ENCODE results near the gene SNRPD2.
A peak's percentile ranks its signal among the peaks of the same experiment; 100 is the strongest.

Gene SNRPD2

GRCh38 chr19:45655073-45655472, 36.7 kb downstream of the SNRPD2 start:
- intact Hi-C loops (cut with micrococcal nuclease): no loop called here
- H3K4me3 Mint-ChIP-seq: no peak overlapping the region
- H3K4me1 Mint-ChIP-seq (ENCODE audit: low read depth): no peaks in the 10 kb centered on the region
- H3K27ac Mint-ChIP-seq: no peak overlapping the region
- H3K27me3 Mint-ChIP-seq: peaks cover 33% of the 10 kb centered on the region
- no peaks in the 10 kb centered on the region for H3K9me3 Mint-ChIP-seq
- H3K36me3 Mint-ChIP-seq (ENCODE audit: low read depth): no peaks in the 10 kb centered on the region

GRCh38 chr19:45653634-45654033, 38.1 kb downstream of the SNRPD2 start:
- H3K27me3 Mint-ChIP-seq: peaks cover 22% of the 10 kb centered on the region
- no peaks in the 10 kb centered on the region for H3K4me1 Mint-ChIP-seq (ENCODE audit: low read depth)
- H3K4me3 Mint-ChIP-seq: no peak overlapping the region
- no peaks in the 10 kb centered on the region for H3K36me3 Mint-ChIP-seq (ENCODE audit: low read depth)
- H3K9me3 Mint-ChIP-seq: no peaks in the 10 kb centered on the region
- intact Hi-C loops (cut with micrococcal nuclease): no loop called here
- H3K27ac Mint-ChIP-seq: no peak overlapping the region

GRCh38 chr19:45650722-45651121, 41.0 kb downstream of the SNRPD2 start:
- Mint-ChIP-seq H3K27me3 (peaks cover 38% of the 10 kb centered on the region), H3K4me1 (ENCODE audit: low read depth) (peaks cover 9% of the 10 kb centered on the region), H3K4me3 (no peak overlapping the region), H3K9me3 (no peaks in the 10 kb centered on the region), H3K36me3 (ENCODE audit: low read depth) (no peaks in the 10 kb centered on the region), H3K27ac (no peak overlapping the region)
- intact Hi-C loops (cut with micrococcal nuclease): no loop called here

- Mint-ChIP-seq H3K27me3 (peaks cover 54% of the 10 kb centered on the region), H3K4me3 (peak overlapping the region; percentile 60), H3K9me3 (no peaks in the 10 kb centered on the region), H3K4me1 (ENCODE audit: low read depth) (peaks cover 40% of the 10 kb centered on the region), H3K27ac (no peak overlapping the region), H3K36me3 (ENCODE audit: low read depth) (no peaks in the 10 kb centered on the region)
- intact Hi-C loops (cut with micrococcal nuclease): loop anchor here (10.0 kb wide), 2 partner anchors 122 to 152 kb away; partner anchors contain the start of genes PPM1N and RTN2
Measured at GRCh38 chr19:45646345-45646698, 45.4 kb downstream of the SNRPD2 start.

GRCh38 chr19:45645631-45646344, 46.0 kb downstream of the SNRPD2 start:
- H3K27me3 Mint-ChIP-seq: peaks cover 52% of the 10 kb centered on the region
- no peaks in the 10 kb centered on the region for H3K9me3 Mint-ChIP-seq
- intact Hi-C loops (cut with micrococcal nuclease): loop anchor here (10.0 kb wide), 2 partner anchors 121 to 151 kb away; partner anchors contain the start of genes PPM1N and RTN2
- H3K27ac Mint-ChIP-seq: no peak overlapping the region
- peak overlapping the region; percentile 60 for H3K4me3 Mint-ChIP-seq
- peaks cover 46% of the 10 kb centered on the region for H3K4me1 Mint-ChIP-seq (ENCODE audit: low read depth)
- H3K36me3 Mint-ChIP-seq (ENCODE audit: low read depth): no peaks in the 10 kb centered on the region

- Mint-ChIP-seq H3K4me3 (peak overlapping the region; percentile 60), H3K4me1 (ENCODE audit: low read depth) (peaks cover 52% of the 10 kb centered on the region), H3K27me3 (peaks cover 49% of the 10 kb centered on the region), H3K27ac (peak overlapping the region; percentile 15), H3K36me3 (ENCODE audit: low read depth) (no peaks in the 10 kb centered on the region), H3K9me3 (no peaks in the 10 kb centered on the region)
- intact Hi-C loops (cut with micrococcal nuclease): loop anchor here (10.0 kb wide), 2 partner anchors 120 to 150 kb away; partner anchors contain the start of genes PPM1N and RTN2
Measured at GRCh38 chr19:45645068-45645630, 46.6 kb downstream of the SNRPD2 start.

- H3K4me3 Mint-ChIP-seq: no peak overlapping the region
- intact Hi-C loops (cut with micrococcal nuclease): loop anchor here (10.0 kb wide), 2 partner anchors 119 to 149 kb away; partner anchors contain the start of genes PPM1N and RTN2
- peak overlapping the region; percentile 15 for H3K27ac Mint-ChIP-seq
- H3K9me3 Mint-ChIP-seq: no peaks in the 10 kb centered on the region
- peaks cover 2% of the 10 kb centered on the region for H3K36me3 Mint-ChIP-seq (ENCODE audit: low read depth)
- peaks cover 47% of the 10 kb centered on the region for H3K27me3 Mint-ChIP-seq
- peaks cover 57% of the 10 kb centered on the region for H3K4me1 Mint-ChIP-seq (ENCODE audit: low read depth)
Measured at GRCh38 chr19:45643927-45644771, 47.6 kb downstream of the SNRPD2 start.

GRCh38 chr19:45643024-45643926, 48.5 kb downstream of the SNRPD2 start:
- H3K4me1 Mint-ChIP-seq (ENCODE audit: low read depth): peaks cover 65% of the 10 kb centered on the region
- intact Hi-C loops (cut with micrococcal nuclease): loop anchor here (10.0 kb wide), 2 partner anchors 118 to 148 kb away; partner anchors contain the start of genes PPM1N and RTN2
- peaks cover 8% of the 10 kb centered on the region for H3K36me3 Mint-ChIP-seq (ENCODE audit: low read depth)
- H3K27ac Mint-ChIP-seq: peak overlapping the region; percentile 76
- H3K4me3 Mint-ChIP-seq: peak overlapping the region; percentile 34
- peaks cover 47% of the 10 kb centered on the region for H3K27me3 Mint-ChIP-seq
- no peaks in the 10 kb centered on the region for H3K9me3 Mint-ChIP-seq

- Mint-ChIP-seq H3K9me3 (no peaks in the 10 kb centered on the region), H3K4me1 (ENCODE audit: low read depth) (peaks cover 67% of the 10 kb centered on the region), H3K27me3 (peaks cover 35% of the 10 kb centered on the region), H3K36me3 (ENCODE audit: low read depth) (peaks cover 9% of the 10 kb centered on the region), H3K4me3 (peak overlapping the region; percentile 67), H3K27ac (peak overlapping the region; percentile 76)
- intact Hi-C loops (cut with micrococcal nuclease): loop anchor here (1.0 to 10.0 kb wide), 3 partner anchors 34 to 147 kb away; partner anchors contain the start of genes PPM1N and RTN2
Measured at GRCh38 chr19:45641274-45642105, 50.3 kb downstream of the SNRPD2 start.

GRCh38 chr19:45640849-45641273, 50.9 kb downstream of the SNRPD2 start:
- Mint-ChIP-seq H3K27ac (peak overlapping the region; percentile 76), H3K4me3 (peak overlapping the region; percentile 67), H3K9me3 (no peaks in the 10 kb centered on the region), H3K27me3 (peaks cover 29% of the 10 kb centered on the region), H3K36me3 (ENCODE audit: low read depth) (peaks cover 13% of the 10 kb centered on the region), H3K4me1 (ENCODE audit: low read depth) (peaks cover 61% of the 10 kb centered on the region)
- intact Hi-C loops (cut with micrococcal nuclease): loop anchor here (10.0 kb wide), 2 partner anchors 116 to 146 kb away; partner anchors contain the start of genes PPM1N and RTN2

GRCh38 chr19:45638930-45639729, 52.6 kb downstream of the SNRPD2 start, which contains the start of gene EML2:
Gene EML2 (minus strand): TSS chr19:45639397. CDS start chr19:45639376, 21 bp downstream.
- intact Hi-C loops (cut with micrococcal nuclease): no loop called here
- Mint-ChIP-seq H3K27ac (peak within 1 kb of the TSS; percentile 91), H3K27me3 (peaks cover 12% of the 10 kb centered on the region), H3K4me1 (ENCODE audit: low read depth) (peaks cover 54% of the 10 kb centered on the region), H3K36me3 (ENCODE audit: low read depth) (peaks cover 15% of the 10 kb centered on the region), H3K9me3 (no peaks in the 10 kb centered on the region), H3K4me3 (peak within 1 kb of the TSS; percentile 89)
